Activated CD8-positive, alpha-beta T cell treated with anti-CD3 and anti-CD28 coated beads, Interleukin-2, amount 10 ng/mL, durations not matched to agents 7 days and 5 days (primary cell): ENCODE results near the gene IL12A. TPM values are rescaled to one million over a fixed set of nuclear protein-coding genes. Genes with fewer than 3 reads are reported as not detected.

Experiments
- ATAC-seq: fragments of 150-1000 bp; cut with Tn5 transposase; one replicate; pipeline ENCODE4 v1.10.0; 2021; ENCODE audit warnings: moderate library complexity
- CTCF ChIA-PET: fragments of 350-600 bp; sonication (Branson Sonifier 250); formaldehyde crosslinking; loops from one replicate; lab custom pipeline; 2021; ENCODE audit warnings: antibody characterized with exemption; lab: Charles Lee
- POLR2A ChIA-PET: fragments of 350-600 bp; sonication (Branson Sonifier 250); formaldehyde crosslinking; loops from one replicate; lab custom pipeline; 2021; ENCODE audit warnings: antibody characterized with exemption; lab: Charles Lee
- DNase-seq: peaks from one replicate; pipeline ENCODE4 v3.0.0-alpha.2; 2020
- H3K27ac Mint-ChIP-seq: one replicate; pipeline ENCODE4 v1.8.0; 2021; ENCODE audit warnings: mild to moderate bottlenecking, mixed read lengths
- H3K27me3 Mint-ChIP-seq: one replicate; pipeline ENCODE4 v1.8.0; 2021; ENCODE audit warnings: low read depth, mixed read lengths
- H3K36me3 Mint-ChIP-seq: one replicate; pipeline ENCODE4 v1.8.0; 2021; ENCODE audit warnings: low read depth, mixed read lengths
- H3K4me1 Mint-ChIP-seq: one replicate; pipeline ENCODE4 v1.8.0; 2021; ENCODE audit warnings: low read depth, mixed read lengths
- H3K4me3 Mint-ChIP-seq: one replicate; pipeline ENCODE4 v1.8.0; 2021; ENCODE audit warnings: mild to moderate bottlenecking, mixed read lengths
- H3K9me3 Mint-ChIP-seq: one replicate; pipeline ENCODE4 v1.8.0; 2022; ENCODE audit warnings: mixed read lengths; ENCODE audit not compliant: insufficient read depth
- total RNA-seq, 2 experiments: library from RNA; stranded (reverse); gene quantifications; one replicate each; pipeline ENCODE4 v1.2.3, GENCODE V29; 2021

The IL12A gene
- total RNA-seq, 2 experiments from 2014 or later: not detected

GRCh38 chr3:160040181-160040580 lies 51.5 kb downstream of the IL12A start:
- H3K27ac Mint-ChIP-seq: no peak overlapping the region
- H3K36me3 Mint-ChIP-seq: no peaks in the 10 kb centered on the region
- ChIA-PET POLR2A (no interaction called here), CTCF (interaction anchor here (1.4 to 1.6 kb wide), 2 partner anchors 9 to 51 kb away, joined by 5 to 7 read pairs; partner anchors contain the start of gene IL12A)
- ATAC-seq (no peak), DNase-seq (no peak)
- peaks cover 19% of the 10 kb centered on the region for H3K9me3 Mint-ChIP-seq
- H3K4me1 Mint-ChIP-seq: peaks cover 4% of the 10 kb centered on the region
- no peak overlapping the region for H3K4me3 Mint-ChIP-seq
- H3K27me3 Mint-ChIP-seq: peaks cover 38% of the 10 kb centered on the region

DNA sequence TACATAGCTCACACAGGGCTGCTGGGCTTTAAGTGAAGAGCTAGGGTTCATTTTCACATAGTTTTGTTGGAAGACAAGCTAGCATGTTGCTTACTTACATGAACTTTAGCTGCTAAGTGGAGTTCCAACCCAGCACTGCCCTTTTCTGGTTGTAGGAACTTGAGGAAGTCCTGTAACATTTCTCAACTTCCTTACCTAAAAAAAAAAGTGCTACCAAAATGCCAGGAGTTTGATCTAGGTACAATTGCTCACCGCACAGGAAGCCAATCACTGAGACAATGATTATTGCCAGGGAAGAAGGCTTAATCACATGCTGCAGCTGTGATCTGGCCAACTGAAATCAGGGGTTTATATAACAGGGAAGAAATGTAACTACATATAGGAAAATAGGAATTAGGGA lies 52.8 kb downstream of the IL12A start:
- Mint-ChIP-seq H3K36me3 (no peaks in the 10 kb centered on the region), H3K27me3 (peaks cover 34% of the 10 kb centered on the region), H3K4me1 (peaks cover 4% of the 10 kb centered on the region), H3K4me3 (no peak overlapping the region), H3K27ac (no peak overlapping the region), H3K9me3 (peaks cover 19% of the 10 kb centered on the region)
- CTCF ChIA-PET: no interaction called here
- DNase-seq: no peak
- ATAC-seq: no peak
- POLR2A ChIA-PET: no interaction called here

GRCh38 chr3:160044121-160044520 lies 55.5 kb downstream of the IL12A start:
- no peak overlapping the region for H3K27ac Mint-ChIP-seq
- CTCF ChIA-PET: interaction anchor here (1.5 kb wide), 1 partner anchor 12 kb away, joined by 3 read pairs; no protein-coding TSS in a partner anchor
- POLR2A ChIA-PET: no interaction called here

More at GRCh38 chr3:160044121-160044520, 55.5 kb downstream of the IL12A start:
- Mint-ChIP-seq H3K4me1 (peaks cover under 1% of the 10 kb centered on the region), H3K4me3 (no peak overlapping the region), H3K27me3 (peaks cover 19% of the 10 kb centered on the region), H3K36me3 (no peaks in the 10 kb centered on the region), H3K9me3 (peaks cover 19% of the 10 kb centered on the region)
- ATAC-seq (no peak), DNase-seq (no peak)

Other genes starting within 250 kb of the IL12A start
- gene SCHIP1, start 149.0 kb upstream of the IL12A start, total RNA-seq: not detected
- not detected for gene C3orf80, start 236.6 kb downstream of the IL12A start, total RNA-seq